GM18907 (cell line): ENCODE data around the gene C19orf85.
"Not testable (repeated sequence)": the region's sequence is repeated elsewhere in the genome, so short reads cannot be mapped to it uniquely, and the experiment has no call there.

Source experiments
- ATAC-seq: cut with Tn5 transposase; IDR thresholded peaks from one replicate; pipeline ENCODE4 v1.9.1; 2021; ENCODE audit warnings: mild to moderate bottlenecking, moderate library complexity; ENCODE audit not compliant: unreplicated experiment

C19orf85 gene

GRCh38 chr19:55464662-55465054, at the start of gene C19orf85:
TSS of gene C19orf85 (minus strand) at chr19:55464751. CDS start at chr19:55464554, 197 bp downstream.
- no peak for ATAC-seq

DNA sequence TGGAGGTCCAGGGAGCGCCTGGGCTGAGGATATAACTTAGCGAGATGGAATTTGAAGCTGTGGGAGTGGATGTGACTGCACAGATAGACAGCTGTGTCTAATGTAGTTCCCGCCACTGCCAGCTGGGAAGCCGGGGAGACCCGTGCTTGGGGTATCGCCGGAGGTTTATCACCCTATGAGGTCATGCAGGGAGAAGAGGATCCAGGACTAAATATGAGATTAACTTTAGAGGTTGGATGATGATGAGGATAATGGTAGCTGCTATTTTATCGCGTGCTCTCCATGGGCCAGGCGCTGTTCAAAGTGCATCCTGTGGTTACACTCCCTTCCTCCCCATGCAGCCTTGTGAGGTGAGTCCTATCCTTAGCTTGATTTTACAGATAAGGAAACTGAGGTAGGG, 43.6 kb upstream of the C19orf85 start:
- ATAC-seq = no peak

DNA sequence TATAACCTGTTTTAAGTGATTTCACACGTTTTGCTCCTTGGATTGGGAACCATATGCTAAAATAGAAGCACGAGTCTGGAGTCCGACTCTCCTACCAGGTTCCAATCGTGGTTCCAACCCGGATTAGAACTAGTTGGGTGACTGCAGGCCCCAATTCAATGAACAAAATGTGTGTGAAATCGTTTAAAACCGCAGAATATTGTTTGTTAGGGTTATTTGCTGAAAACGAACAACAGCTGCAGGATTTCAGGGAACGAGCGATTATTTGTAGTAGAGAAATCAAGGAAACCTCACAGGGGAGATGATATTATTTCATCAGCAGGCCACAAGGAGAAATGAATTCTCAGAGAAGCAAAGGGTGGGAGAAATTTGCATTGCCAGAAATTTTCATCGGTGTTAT, 40.4 kb upstream of the C19orf85 start:
- ATAC-seq = no peak

- ATAC-seq = no peak
These were observed 39.7 kb upstream of the C19orf85 start for GRCh38 chr19:55504252-55504603.

DNA sequence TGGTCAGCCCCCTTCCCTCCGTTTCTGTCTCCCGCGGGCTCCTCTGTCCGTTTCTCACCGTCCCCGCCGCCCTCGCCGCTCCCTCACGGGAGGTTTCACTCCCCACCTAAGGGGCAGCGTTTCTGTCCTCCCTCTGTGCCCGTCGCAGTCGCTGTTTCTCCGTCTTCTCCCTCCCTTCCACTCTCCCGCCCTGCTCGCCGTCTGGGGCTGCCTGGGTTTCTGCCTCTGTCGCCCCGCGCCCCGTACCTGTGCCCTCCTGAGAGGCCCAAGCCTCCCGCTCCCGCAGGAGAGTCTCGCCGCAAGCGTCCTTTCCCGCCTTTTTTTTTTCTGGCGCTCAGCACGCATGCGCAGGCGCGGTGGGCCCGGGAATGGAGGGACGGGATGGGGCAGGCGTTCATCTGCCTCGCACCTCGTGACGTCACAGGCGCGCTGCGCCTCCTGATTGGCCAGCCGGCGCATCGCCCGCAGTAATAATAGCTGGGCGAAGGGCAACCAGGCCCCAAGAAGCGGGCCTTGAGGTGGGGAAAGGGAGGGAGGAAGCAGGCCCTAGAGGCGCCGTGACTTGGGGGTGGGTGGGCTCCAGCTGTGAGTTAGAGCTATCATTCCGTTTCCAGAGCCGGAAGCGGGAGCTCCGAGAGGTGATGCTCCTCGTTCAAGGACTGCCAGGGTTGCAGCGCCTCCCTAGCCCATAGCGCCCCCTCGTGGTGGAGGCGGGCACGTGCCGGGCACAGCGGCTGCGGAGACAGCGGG, 39.1 kb upstream of the C19orf85 start:
- ATAC-seq = peak; percentile 88

DNA sequence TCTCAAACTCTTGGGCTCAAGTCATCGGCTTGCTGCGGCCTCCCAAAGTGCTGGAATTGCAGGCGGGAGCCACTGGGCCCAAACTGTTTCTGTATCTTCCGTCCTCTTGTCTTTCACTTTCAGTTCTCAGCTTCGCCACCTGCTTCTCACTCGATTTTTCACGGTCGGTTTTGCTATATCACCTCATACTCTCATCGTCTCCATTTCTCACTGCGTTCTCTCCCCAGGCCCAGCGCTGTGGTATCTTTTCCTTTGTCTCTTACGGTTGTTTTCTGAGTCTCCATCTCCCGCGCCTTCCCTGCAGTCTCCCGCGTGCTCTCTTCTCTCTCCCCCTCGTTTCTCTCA, 38.6 kb upstream of the C19orf85 start:
- no peak for ATAC-seq

DNA sequence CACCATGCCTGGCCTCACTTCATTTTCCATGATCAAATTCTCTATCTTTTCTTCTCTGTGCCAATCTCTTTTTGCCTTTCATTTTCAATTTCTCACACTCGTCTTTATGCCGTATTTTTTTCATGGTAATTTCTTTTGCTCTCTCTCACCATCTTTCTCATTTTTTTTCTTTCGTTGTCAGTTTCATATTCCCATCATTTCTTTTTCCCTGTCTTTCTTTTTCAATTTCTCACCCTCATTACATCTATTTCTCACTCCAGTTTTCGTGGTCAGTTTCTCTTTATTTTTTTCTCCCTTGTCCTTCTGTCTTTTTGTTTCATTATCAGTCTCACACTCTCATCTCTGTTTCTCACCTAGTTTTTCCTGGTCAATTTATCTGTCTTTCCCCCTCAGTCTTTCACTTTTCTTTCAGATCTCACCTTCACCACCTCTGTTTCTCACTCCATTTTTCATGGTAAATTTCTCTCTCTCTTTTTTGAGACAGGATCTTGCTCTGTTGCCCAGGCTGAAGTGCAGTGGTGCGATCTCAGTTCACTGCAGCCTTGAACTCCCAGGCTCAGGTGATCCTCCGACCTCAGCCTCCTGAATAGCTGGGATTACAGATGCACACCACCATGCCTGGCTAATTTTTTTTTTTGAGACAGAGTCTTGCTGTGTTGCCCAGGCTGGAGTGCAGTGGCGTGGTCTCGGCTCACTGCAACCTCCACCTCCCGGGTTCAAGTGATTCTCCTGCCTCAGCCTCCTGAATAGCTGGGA, 37.8 kb upstream of the C19orf85 start:
- no peak for ATAC-seq

- no peak for ATAC-seq
These were observed 35.9 kb upstream of the C19orf85 start for GRCh38 chr19:55500368-55500952.

- no peak for ATAC-seq
These were observed 33.8 kb upstream of the C19orf85 start for GRCh38 chr19:55498246-55498840.

- ATAC-seq = no peak
These were observed 33.2 kb upstream of the C19orf85 start for GRCh38 chr19:55497763-55498162.

DNA sequence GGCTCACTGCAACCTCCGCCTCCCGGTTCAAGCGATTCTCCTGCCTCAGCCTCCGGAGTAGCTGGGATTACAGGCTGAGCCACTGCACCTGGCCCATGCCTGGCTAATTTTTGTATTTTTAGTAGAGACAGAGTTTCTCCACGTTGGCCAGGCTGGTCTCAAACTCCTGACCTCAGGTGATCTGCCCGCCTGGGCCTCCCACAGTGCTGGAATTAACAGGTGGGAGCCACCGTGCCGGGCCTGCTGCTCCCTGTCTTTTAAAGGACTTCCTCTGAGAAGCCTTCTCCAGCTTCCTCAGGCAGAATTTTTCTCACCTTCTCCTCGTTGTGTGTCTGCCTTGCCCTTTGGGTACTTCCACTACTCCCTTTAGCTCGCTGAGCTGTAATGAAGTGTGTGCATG, 32.3 kb upstream of the C19orf85 start:
- ATAC-seq = not testable (repeated sequence)

- no peak for ATAC-seq
These were observed 31.2 kb upstream of the C19orf85 start for GRCh38 chr19:55495646-55496349.

GRCh38 chr19:55494172-55494761, 29.7 kb upstream of the C19orf85 start:
- ATAC-seq = no peak

GRCh38 chr19:55493645-55494171, 29.2 kb upstream of the C19orf85 start:
- no peak for ATAC-seq

- no peak for ATAC-seq
These were observed 28.6 kb upstream of the C19orf85 start for GRCh38 chr19:55493052-55493644.

- no peak for ATAC-seq
These were observed 27.9 kb upstream of the C19orf85 start for GRCh38 chr19:55492362-55492944.

DNA sequence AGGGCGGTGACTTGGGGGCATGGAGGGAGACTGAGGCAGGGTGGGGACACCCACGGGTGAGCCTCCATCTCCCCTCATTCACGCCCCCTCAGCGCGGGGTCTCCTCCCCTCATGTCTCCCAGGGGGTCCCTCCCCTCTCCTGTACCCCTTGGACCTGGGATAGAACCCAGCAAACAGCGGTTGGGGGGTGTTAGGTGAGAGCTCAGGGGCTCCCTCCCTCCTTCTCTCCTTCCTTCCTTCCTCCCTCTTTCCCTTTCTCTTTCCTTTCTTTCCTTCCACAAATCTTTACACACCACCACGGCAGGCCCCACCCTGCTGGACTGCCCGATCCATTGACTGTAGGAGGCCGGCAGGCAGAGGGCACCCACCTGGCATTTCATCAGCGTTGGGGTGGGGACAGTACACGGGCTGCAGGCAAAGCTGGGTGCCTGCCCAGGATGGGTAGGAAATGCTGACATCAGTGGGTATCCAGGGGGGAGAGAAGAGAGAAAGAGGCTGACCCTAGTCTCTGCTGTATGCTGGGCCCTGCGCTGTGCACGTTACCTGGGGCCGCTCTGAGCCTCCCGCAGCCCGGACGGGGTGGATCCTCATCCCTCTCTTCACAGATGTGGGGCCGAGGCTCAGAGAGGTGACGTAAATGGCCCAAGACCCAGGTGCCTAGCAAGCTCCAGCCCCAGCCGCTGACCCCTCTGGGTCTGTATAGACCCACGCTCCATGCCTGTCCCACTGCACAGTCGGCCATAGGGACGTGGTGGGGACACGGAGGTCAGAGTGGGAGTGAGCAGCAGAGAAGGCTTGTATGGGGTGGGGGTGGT, 27.2 kb upstream of the C19orf85 start:
- ATAC-seq = no peak

DNA sequence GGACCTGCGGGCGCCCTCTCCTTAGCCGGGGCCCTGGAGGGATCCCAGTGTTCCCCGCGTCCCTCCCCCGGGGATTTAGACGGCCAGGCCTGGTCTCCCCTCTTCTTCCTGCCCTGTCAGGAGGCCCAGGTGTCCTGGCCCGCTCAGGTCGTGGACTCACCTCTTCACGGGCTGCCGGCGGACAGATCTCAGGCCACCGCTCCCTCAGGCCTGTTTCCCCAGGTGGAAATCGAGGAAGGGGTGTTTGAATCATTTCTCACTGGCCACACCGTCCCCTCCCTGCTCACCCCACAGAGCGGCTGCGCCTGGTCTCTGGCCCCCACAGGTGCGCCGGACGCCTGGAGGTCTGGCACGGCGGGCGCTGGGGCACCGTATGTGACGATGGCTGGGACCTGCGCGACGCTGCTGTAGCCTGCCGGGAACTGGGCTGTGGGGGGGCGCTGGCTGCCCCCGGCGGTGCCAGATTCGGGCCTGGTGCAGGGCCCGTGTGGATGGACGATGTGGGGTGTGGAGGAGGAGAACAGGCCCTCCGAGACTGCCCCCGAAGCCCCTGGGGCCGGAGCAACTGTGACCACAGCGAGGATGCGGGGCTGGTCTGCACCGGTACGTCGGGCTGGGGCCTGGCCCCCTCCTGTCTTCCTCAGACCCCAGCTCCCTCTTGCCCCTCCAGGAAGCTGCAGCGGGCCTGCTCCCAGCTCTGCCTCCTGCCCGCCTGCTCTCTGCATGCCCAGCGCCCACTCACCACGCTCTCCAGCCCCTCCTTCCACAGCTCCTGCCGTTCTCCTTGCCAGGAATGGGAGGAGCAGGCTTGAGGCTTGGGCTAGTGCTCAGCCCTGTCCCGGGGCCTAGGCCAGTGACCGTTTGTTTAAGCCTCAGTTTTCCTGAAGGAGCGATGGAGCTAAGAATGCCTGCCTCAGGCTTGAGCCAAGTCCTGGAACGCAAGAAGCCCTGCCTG, 26.2 kb upstream of the C19orf85 start:
- no peak for ATAC-seq
